Activated effector memory CD4-positive, alpha-beta T cell treated with Interleukin-2 at 50 U/mL for 16 hours (primary cell): ENCODE measurements around the gene VAMP3.

Experiments used
- DNase-seq: peaks from one replicate; pipeline ENCODE4 v3.0.0-alpha.2; 2020

VAMP3 gene

GRCh38 chr1:7770997-7771822 is at the start of gene VAMP3:
Gene VAMP3, plus strand, starts transcription at chr1:7771296. Its CDS starts 88 bp downstream, at chr1:7771384.
- peak; percentile 79 for DNase-seq

- no peak for DNase-seq
These were observed 49.0 kb upstream of the VAMP3 start for GRCh38 chr1:7721940-7722669.

- DNase-seq = no peak
These were observed 48.5 kb upstream of the VAMP3 start for GRCh38 chr1:7722670-7723012.

GRCh38 chr1:7726623-7727022 is 44.5 kb upstream of the VAMP3 start:
- DNase-seq = no peak

GRCh38 chr1:7727809-7728471 is 43.2 kb upstream of the VAMP3 start:
- DNase-seq = no peak

GRCh38 chr1:7729761-7730160 is 41.3 kb upstream of the VAMP3 start:
- no peak for DNase-seq

- no peak for DNase-seq
These were observed 38.8 kb upstream of the VAMP3 start for GRCh38 chr1:7732331-7732730.

GRCh38 chr1:7733276-7733675 is 37.8 kb upstream of the VAMP3 start:
- no peak for DNase-seq

GRCh38 chr1:7738044-7738443 is 33.1 kb upstream of the VAMP3 start:
- DNase-seq = no peak

- DNase-seq = no peak
These were observed 27.8 kb upstream of the VAMP3 start for GRCh38 chr1:7743346-7743745.

GRCh38 chr1:7744882-7745281 is 26.2 kb upstream of the VAMP3 start:
- DNase-seq = no peak

- no peak for DNase-seq
These were observed 25.3 kb upstream of the VAMP3 start for GRCh38 chr1:7745783-7746182.

- no peak for DNase-seq
These were observed 23.5 kb upstream of the VAMP3 start for GRCh38 chr1:7747605-7748004.

- DNase-seq = no peak
These were observed 22.0 kb upstream of the VAMP3 start for GRCh38 chr1:7749126-7749525.

GRCh38 chr1:7751174-7751573 is 19.9 kb upstream of the VAMP3 start:
- no peak for DNase-seq

GRCh38 chr1:7752512-7753417 is 18.3 kb upstream of the VAMP3 start:
- DNase-seq = no peak

- DNase-seq = no peak
These were observed 17.5 kb upstream of the VAMP3 start for GRCh38 chr1:7753641-7754040.

- no peak for DNase-seq
These were observed 16.9 kb upstream of the VAMP3 start for GRCh38 chr1:7754234-7754633.

- DNase-seq = no peak
These were observed 15.6 kb upstream of the VAMP3 start for GRCh38 chr1:7755448-7755847.

- no peak for DNase-seq
These were observed 10.9 kb upstream of the VAMP3 start for GRCh38 chr1:7760245-7760644.

GRCh38 chr1:7761103-7761502 is 10.0 kb upstream of the VAMP3 start:
- DNase-seq = no peak

- no peak for DNase-seq
These were observed 3.9 kb upstream of the VAMP3 start for GRCh38 chr1:7767176-7767575.

GRCh38 chr1:7768583-7768982 is 2.5 kb upstream of the VAMP3 start:
- DNase-seq = no peak
